Activated T-helper 1 cell treated with anti-CD3 and anti-CD28 coated beads, Interleukin-12 subunit alpha, Interleukin-12 subunit beta, Interleukin-2, Interleukin-4 antibody, amounts not matched to agents 30 ng/mL and 10 ng/mL and 1 ng/mL, durations not matched to agents 14 hours and 24 hours and 36 hours (primary cell): ENCODE data around the gene MRPS15. TPM values are rescaled to one million over a fixed set of nuclear protein-coding genes. Genes with fewer than 3 reads are reported as not detected.

ENCODE experiments used
- DNase-seq: peaks from one replicate; pipeline ENCODE4 v3.0.0; 2021; ENCODE audit warnings: low spot score
- H3K27ac Mint-ChIP-seq: one replicate; pipeline ENCODE4 v1.8.0; 2021; ENCODE audit warnings: mild to moderate bottlenecking, mixed read lengths
- H3K27me3 Mint-ChIP-seq: one replicate; pipeline ENCODE4 v1.8.0; 2022; ENCODE audit warnings: mild to moderate bottlenecking, moderate library complexity, mixed read lengths; ENCODE audit not compliant: insufficient read depth
- H3K36me3 Mint-ChIP-seq: one replicate; pipeline ENCODE4 v1.8.0; 2021; ENCODE audit warnings: low read depth, mixed read lengths
- H3K4me1 Mint-ChIP-seq: one replicate; pipeline ENCODE4 v1.8.0; 2021; ENCODE audit warnings: low read depth, mixed read lengths
- H3K4me3 Mint-ChIP-seq: one replicate; pipeline ENCODE4 v1.8.0; 2021; ENCODE audit warnings: mild to moderate bottlenecking, moderate library complexity, mixed read lengths
- H3K9me3 Mint-ChIP-seq: one replicate; pipeline ENCODE4 v1.8.0; 2021; ENCODE audit warnings: mixed read lengths
- intact Hi-C: fragments of 100-400 bp; cut with micrococcal nuclease; formaldehyde crosslinking; loops from one replicate; pipeline ENCODE4 v1.15.1; 2024
- total RNA-seq: library from RNA; stranded (reverse); gene quantifications from 2 replicates; pipeline ENCODE4 v1.2.3, GENCODE V29; 2022

MRPS15 gene
- total RNA-seq, 1 donor from 2014 or later = 121 TPM

- Mint-ChIP-seq H3K4me3 (no peak overlapping the region), H3K9me3 (no peaks in the 10 kb centered on the region), H3K27me3 (peaks cover 2% of the 10 kb centered on the region), H3K36me3 (no peaks in the 10 kb centered on the region), H3K4me1 (peaks cover 14% of the 10 kb centered on the region), H3K27ac (peak overlapping the region; percentile 48)
- DNase-seq = peak; percentile 81
- intact Hi-C loops = loop anchor here (1.0 to 2.0 kb wide), 8 partner anchors 24 to 322 kb away; partner anchors contain the start of genes EVA1B, LSM10 and TRAPPC3
These were observed 43.3 kb downstream of the MRPS15 start for GRCh38 chr1:36420836-36421317.

- Mint-ChIP-seq H3K27me3 (peaks cover 2% of the 10 kb centered on the region), H3K27ac (peak overlapping the region; percentile 48), H3K9me3 (no peaks in the 10 kb centered on the region), H3K4me3 (no peak overlapping the region), H3K4me1 (peaks cover 14% of the 10 kb centered on the region), H3K36me3 (no peaks in the 10 kb centered on the region)
- DNase-seq = no peak
- intact Hi-C loops = loop anchor here (1.0 to 2.0 kb wide), 7 partner anchors 24 to 321 kb away; partner anchors contain the start of genes EVA1B, LSM10 and TRAPPC3
These were observed 43.8 kb downstream of the MRPS15 start for GRCh38 chr1:36420409-36420808.

GRCh38 chr1:36419569-36419968 is 44.6 kb downstream of the MRPS15 start:
- H3K9me3 Mint-ChIP-seq = no peaks in the 10 kb centered on the region
- peaks cover 14% of the 10 kb centered on the region for H3K4me1 Mint-ChIP-seq
- H3K36me3 Mint-ChIP-seq = no peaks in the 10 kb centered on the region
- DNase-seq = no peak
- no peak overlapping the region for H3K4me3 Mint-ChIP-seq
- intact Hi-C loops = no loop called here
- H3K27me3 Mint-ChIP-seq = peaks cover 2% of the 10 kb centered on the region
- H3K27ac Mint-ChIP-seq = no peak overlapping the region

GRCh38 chr1:36419140-36419539 is 45.0 kb downstream of the MRPS15 start:
- DNase-seq = no peak
- Mint-ChIP-seq H3K27me3 (peaks cover 2% of the 10 kb centered on the region), H3K27ac (no peak overlapping the region), H3K4me3 (no peak overlapping the region), H3K9me3 (no peaks in the 10 kb centered on the region), H3K36me3 (no peaks in the 10 kb centered on the region), H3K4me1 (peaks cover 14% of the 10 kb centered on the region)
- intact Hi-C loops = no loop called here

GRCh38 chr1:36417931-36418330 is 46.3 kb downstream of the MRPS15 start:
- Mint-ChIP-seq H3K27ac (no peak overlapping the region), H3K9me3 (no peaks in the 10 kb centered on the region), H3K36me3 (no peaks in the 10 kb centered on the region), H3K4me3 (no peak overlapping the region), H3K4me1 (peaks cover 15% of the 10 kb centered on the region), H3K27me3 (peaks cover 2% of the 10 kb centered on the region)
- intact Hi-C loops = no loop called here
- DNase-seq = no peak

GRCh38 chr1:36415661-36416326 is 48.4 kb downstream of the MRPS15 start:
- intact Hi-C loops = no loop called here
- Mint-ChIP-seq H3K4me1 (peaks cover 26% of the 10 kb centered on the region), H3K36me3 (peaks cover 7% of the 10 kb centered on the region), H3K27me3 (peaks cover under 1% of the 10 kb centered on the region), H3K9me3 (peaks cover 8% of the 10 kb centered on the region), H3K4me3 (no peak overlapping the region), H3K27ac (no peak overlapping the region)
- no peak for DNase-seq

GRCh38 chr1:36414384-36414783 is 49.8 kb downstream of the MRPS15 start:
- intact Hi-C loops = no loop called here

GRCh38 chr1:36411674-36412648 is 52.2 kb downstream of the MRPS15 start:
- intact Hi-C loops = loop anchor here (1.0 to 2.0 kb wide), 2 partner anchors 15 to 26 kb away; partner anchors contain the start of gene LSM10
- Mint-ChIP-seq H3K36me3 (peaks cover 7% of the 10 kb centered on the region), H3K4me3 (peak overlapping the region; percentile 43), H3K4me1 (peaks cover 19% of the 10 kb centered on the region), H3K9me3 (peaks cover 13% of the 10 kb centered on the region), H3K27me3 (peaks cover under 1% of the 10 kb centered on the region), H3K27ac (peak overlapping the region; percentile 84)
- DNase-seq = peak; percentile 63

More at GRCh38 chr1:36414384-36414783, 49.8 kb downstream of the MRPS15 start:
- no peak for DNase-seq
- Mint-ChIP-seq H3K27ac (no peak overlapping the region), H3K27me3 (no peaks in the 10 kb centered on the region), H3K4me3 (no peak overlapping the region), H3K36me3 (peaks cover 7% of the 10 kb centered on the region), H3K4me1 (peaks cover 19% of the 10 kb centered on the region), H3K9me3 (peaks cover 13% of the 10 kb centered on the region)

- H3K4me3 Mint-ChIP-seq = no peak overlapping the region
- intact Hi-C loops = no loop called here
- H3K4me1 Mint-ChIP-seq = peaks cover 19% of the 10 kb centered on the region
- H3K9me3 Mint-ChIP-seq = peaks cover 13% of the 10 kb centered on the region
- H3K36me3 Mint-ChIP-seq = peaks cover 7% of the 10 kb centered on the region
- peaks cover 10% of the 10 kb centered on the region for H3K27me3 Mint-ChIP-seq
- no peak for DNase-seq
- no peak overlapping the region for H3K27ac Mint-ChIP-seq
These were observed 55.7 kb downstream of the MRPS15 start for GRCh38 chr1:36408479-36408878.

- H3K4me1 Mint-ChIP-seq = peaks cover 3% of the 10 kb centered on the region
- no peak overlapping the region for H3K27ac Mint-ChIP-seq
- no peak overlapping the region for H3K4me3 Mint-ChIP-seq
- DNase-seq = no peak
- H3K27me3 Mint-ChIP-seq = peaks cover 10% of the 10 kb centered on the region
- peaks cover 10% of the 10 kb centered on the region for H3K9me3 Mint-ChIP-seq
- intact Hi-C loops = no loop called here
- peaks cover 5% of the 10 kb centered on the region for H3K36me3 Mint-ChIP-seq
These were observed 57.7 kb downstream of the MRPS15 start for GRCh38 chr1:36406440-36406839.
